Heart left ventricle (tissue), 16 donors: ENCODE data around the gene PALLD. TPM values are rescaled to one million over a fixed set of nuclear protein-coding genes. Genes with fewer than 3 reads are reported as not detected.
A peak's percentile ranks its signal among the peaks of the same experiment; 100 is the strongest.

Source experiments
- ATAC-seq, 4 donors: fragments of 200-7000 bp; cut with Tn5 transposase; one replicate each; pipeline ENCODE4 v1.9.1; 2020 to 2022; ENCODE audit warnings: moderate library complexity in 4 of 4, mild to moderate bottlenecking in 3 of 4, moderate number of reproducible peaks in 1 of 4
- DNase-seq, 5 donors: peaks; one replicate each; pipeline ENCODE4 v3.0.0-alpha.2; 2020
- H3K27ac ChIP-seq, 12 donors: fragments of 200-600 bp; sonication (generic) in 4 of 12; one replicate each; pipeline versions ENCODE4 v1.5.0 to v1.8.0; 2016 to 2022; ENCODE audit warnings: mild to moderate bottlenecking in 2 of 12
- H3K27me3 ChIP-seq, 9 donors: fragments of 200-600 bp; sonication (generic) in 2 of 9; one replicate each; pipeline versions ENCODE4 v1.5.1 to v1.8.0; 2016 to 2022; ENCODE audit warnings: mild to moderate bottlenecking in 3 of 9
- H3K36me3 ChIP-seq, 9 donors: fragments of 200-600 bp; sonication (generic) in 2 of 9; one replicate each; pipeline versions ENCODE4 v1.5.0 to v1.8.0; 2018 to 2022; ENCODE audit warnings: mild to moderate bottlenecking in 2 of 9
- H3K4me1 ChIP-seq, 12 donors: fragments of 200-600 bp; sonication (generic) in 4 of 12; one replicate each; pipeline versions ENCODE4 v1.5.0 to v1.8.0; 2016 to 2022; ENCODE audit warnings: mild to moderate bottlenecking in 3 of 12
- H3K4me3 ChIP-seq, 12 donors: fragments of 200-600 bp; sonication (generic) in 4 of 12; one replicate each; pipeline versions ENCODE4 v1.5.0 to v1.8.0; 2017 to 2022; ENCODE audit warnings: mild to moderate bottlenecking in 9 of 12, moderate library complexity in 4 of 12
- H3K9me3 ChIP-seq, 12 donors: fragments of 200-600 bp; sonication (generic) in 4 of 12; one replicate each; pipeline versions ENCODE4 v1.5.0 to v1.8.0; 2016 to 2022; ENCODE audit warnings: mild to moderate bottlenecking in 1 of 12
- POLR2A ChIP-seq, 2 donors: fragments of 450-650 bp; IDR thresholded peaks; one replicate each; pipeline ENCODE4 v1.6.1; 2017; ENCODE audit warnings: antibody characterized with exemption in 2 of 2, mild to moderate bottlenecking in 2 of 2, moderate library complexity in 2 of 2
- WGBS, 4 donors: extraction: QIAGEN DNeasy Blood & Tissue Kit in 2 of 4; methylation state at CpG; one replicate each; pipeline versions ENCODE4 v1.1.5 to v1.1.7; 2013 to 2018; 5-methylcytosine and 5-hydroxymethylcytosine counted together
- intact Hi-C, 10 donors: fragments of 100-400 bp; cut with DNase I; formaldehyde crosslinking; loops; one replicate each; pipeline versions ENCODE4 v1.11.1 to v1.14.2; 2022
- polyA plus RNA-seq, 2 donors: library from polyadenylated mRNA; stranded (reverse); fragments of 200-250 nt; gene quantifications; one replicate each; pipeline ENCODE4 v1.2.3, GENCODE V29; 2013
- total RNA-seq, 9 donors: library from RNA; depleted of rRNA in 2 of 9; stranded (reverse); fragments of >200 nt in 2 of 9; fragmentation: NEBNext Ultra II Directional in 3 of 9; extraction: Animal tissue kit (Norgen Biotek cat#: 25700) in 3 of 9; gene quantifications; one replicate each; pipeline versions ENCODE4 v1.1.0 to v1.2.4, GENCODE V29; 2016 to 2023
- TF ChIP-seq, protein P1 (sequence below), 12 donors: fragments of 200-600 bp; sonication (generic) in 4 of 12; IDR thresholded peaks; one replicate each; pipeline versions ENCODE4 v1.5.0 to v1.8.0; 2018 to 2022; ENCODE audit warnings: antibody characterized with exemption in 12 of 12, mild to moderate bottlenecking in 5 of 12
- donor health status: ischemic (EF 13 %, LVEDD 7.1; RV severe dilation, severe dysfunction).
- donor health status: healthy with polysubstance abuse.
- donor health status: DM: no; HTN: yes; CAD: no.
- donor health status: DM: no; HTN: no; CAD: no.
- donor health status: ischemic (EF 25% LVEDD 6.9; RV normal size, moderate dysfunction).
- donor health status: ischemic (EF 25% LVEDD 5.7; RV mildly dilated, moderate dysfunction).
- donor health status: healthy.
- donor health status: DM: yes; HTN: yes; CAD: no.
- donor health status: ischemic (EF 35%, LVEDD 5.7; RV mildly dilated, moderate dysfunction).
- donor health status: nonischemic (EF 11% LVEDD 7.7; RV severe dilation, severe dysfunction).
- donor health status: DM: yes; HTN: yes; CAD: no.
- donor health status: PGD.
- donor health status: ischemic (EF 29% LVEDD 5.4; RV normal size, mild dysfunction).
- donor health status: nonischemic (EF 23%, LVEDD 6.1; RV moderate dilation, normal function).

PALLD gene
- total and polyA plus RNA-seq, 11 donors = 193 to 1,428 (median 1,015) TPM

DNA sequence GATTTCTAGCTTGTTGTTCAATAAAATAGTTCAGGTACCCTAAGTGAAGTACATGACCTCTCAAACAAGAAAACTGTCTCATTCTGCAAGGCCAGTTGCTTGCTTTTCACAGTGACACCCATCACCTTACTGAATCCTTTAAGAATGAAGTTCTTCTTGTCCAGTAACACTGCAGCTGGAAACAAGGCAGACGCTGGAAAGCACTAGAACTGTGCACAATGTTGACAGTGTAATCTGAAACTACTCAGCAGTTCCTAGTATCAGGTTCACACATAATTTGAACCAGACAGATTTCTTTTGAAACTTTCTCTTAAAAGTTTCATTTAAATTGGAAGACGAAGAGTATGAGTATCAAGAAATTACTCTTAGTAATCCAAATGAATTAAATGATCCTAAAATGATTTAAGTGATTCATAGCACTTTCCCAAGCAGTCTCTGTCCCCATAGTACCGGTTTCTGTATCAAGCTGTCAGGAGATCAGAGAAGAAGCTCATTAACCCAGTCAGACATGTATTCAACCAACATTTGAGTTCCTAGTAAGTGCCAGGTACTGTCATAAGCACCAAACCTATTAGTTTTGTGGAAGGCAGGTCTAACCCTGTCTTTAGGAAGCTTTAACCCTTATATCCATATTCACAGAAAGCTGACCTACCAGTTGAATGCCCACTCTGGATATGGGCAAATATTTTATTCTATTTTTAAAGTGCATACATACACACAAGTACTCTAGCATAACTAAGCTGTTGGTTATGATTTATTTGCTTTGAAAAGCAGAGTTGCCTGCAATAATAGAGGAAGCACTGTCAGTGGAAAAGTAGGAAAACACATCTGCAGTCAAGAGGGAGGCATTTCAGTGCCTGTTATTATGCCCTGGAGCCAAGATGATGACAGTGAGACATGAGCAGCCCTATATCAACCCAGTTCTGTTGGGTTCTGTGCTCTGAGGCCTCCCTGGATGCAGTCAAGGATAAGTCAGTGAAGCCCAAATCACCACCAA is 63.6 kb downstream of the PALLD start:
- intact Hi-C loops = no loop called here
- H3K27ac ChIP-seq = peak overlapping the region in 8 of 12 donors; percentile 6 to 39 (median 21)
- WGBS, 4 donors = 42 to 55% (median 52%) methylated on average over 3 of the region's 3 CpGs
- no peak overlapping the region for H3K4me3 ChIP-seq
- no peaks in the 10 kb centered on the region for H3K27me3 ChIP-seq
- DNase-seq (no peak), ATAC-seq (peak in 3 of 4 donors; percentile 42 to 55 (median 51))
- H3K4me1 ChIP-seq = peaks cover 0 to 71% (median 25%) of the 10 kb centered on the region in 12 donors
- no peaks in the 10 kb centered on the region for H3K9me3 ChIP-seq
- no peaks in the 10 kb centered on the region for H3K36me3 ChIP-seq
- TF ChIP-seq, protein P1, sequence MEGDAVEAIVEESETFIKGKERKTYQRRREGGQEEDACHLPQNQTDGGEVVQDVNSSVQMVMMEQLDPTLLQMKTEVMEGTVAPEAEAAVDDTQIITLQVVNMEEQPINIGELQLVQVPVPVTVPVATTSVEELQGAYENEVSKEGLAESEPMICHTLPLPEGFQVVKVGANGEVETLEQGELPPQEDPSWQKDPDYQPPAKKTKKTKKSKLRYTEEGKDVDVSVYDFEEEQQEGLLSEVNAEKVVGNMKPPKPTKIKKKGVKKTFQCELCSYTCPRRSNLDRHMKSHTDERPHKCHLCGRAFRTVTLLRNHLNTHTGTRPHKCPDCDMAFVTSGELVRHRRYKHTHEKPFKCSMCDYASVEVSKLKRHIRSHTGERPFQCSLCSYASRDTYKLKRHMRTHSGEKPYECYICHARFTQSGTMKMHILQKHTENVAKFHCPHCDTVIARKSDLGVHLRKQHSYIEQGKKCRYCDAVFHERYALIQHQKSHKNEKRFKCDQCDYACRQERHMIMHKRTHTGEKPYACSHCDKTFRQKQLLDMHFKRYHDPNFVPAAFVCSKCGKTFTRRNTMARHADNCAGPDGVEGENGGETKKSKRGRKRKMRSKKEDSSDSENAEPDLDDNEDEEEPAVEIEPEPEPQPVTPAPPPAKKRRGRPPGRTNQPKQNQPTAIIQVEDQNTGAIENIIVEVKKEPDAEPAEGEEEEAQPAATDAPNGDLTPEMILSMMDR (IDR thresholded peaks at IDR 0.05) = no peak
- no peak for TF ChIP-seq POLR2A (IDR thresholded peaks at IDR 0.05)

DNA sequence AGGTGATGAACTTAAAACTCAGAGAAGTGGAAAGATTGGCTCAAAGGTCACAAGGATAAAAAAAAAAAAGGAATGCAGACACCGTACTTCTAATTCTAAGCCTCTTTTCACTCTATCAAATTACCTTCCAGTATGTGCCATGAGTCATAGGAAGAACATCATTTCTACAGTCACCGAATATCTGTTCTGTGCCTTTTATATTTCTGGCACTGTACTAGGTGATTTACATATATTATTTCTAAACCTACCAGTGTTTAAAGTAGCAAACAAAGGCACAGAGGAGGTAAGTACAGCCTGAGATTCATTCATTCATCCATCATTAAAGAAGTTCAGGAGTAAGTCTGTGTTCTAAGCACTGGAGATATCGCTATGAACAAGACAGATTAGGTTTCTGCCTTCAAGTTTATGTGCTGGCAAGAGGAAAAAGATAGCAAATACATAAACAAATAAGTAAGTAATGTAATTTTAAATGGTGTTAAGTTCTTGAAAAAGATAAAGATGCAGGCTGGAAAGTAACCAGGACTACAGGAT is 65.3 kb downstream of the PALLD start:
- 51 to 59% (median 56%) methylated on average over 3 of the region's 3 CpGs for WGBS, 4 donors
- ATAC-seq = peak in 1 of 4 donors; percentile 30
- peaks cover 0 to 75% (median 25%) of the 10 kb centered on the region in 12 donors for H3K4me1 ChIP-seq

DNA sequence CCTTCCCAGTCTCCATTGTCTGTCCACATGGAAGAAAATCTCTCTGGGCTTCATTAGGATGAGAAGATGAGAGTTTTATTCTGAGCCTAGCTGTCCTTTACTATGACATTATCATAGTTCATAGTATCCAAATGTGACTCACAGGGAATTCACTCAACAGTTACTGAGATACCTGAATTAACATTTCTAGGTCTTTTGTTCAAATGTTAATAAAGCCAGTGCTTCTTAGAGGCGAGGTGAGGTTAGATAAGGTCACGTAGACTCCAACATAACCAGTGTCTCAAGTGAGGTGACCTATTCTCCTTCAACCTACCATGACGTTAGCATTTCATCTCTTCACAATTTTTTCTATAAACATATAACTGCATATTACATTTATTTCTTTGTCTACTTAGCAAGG is 67.2 kb downstream of the PALLD start:
- Histone ChIP-seq H3K27me3 (no peaks in the 10 kb centered on the region), H3K9me3 (no peaks in the 10 kb centered on the region), H3K36me3 (no peaks in the 10 kb centered on the region), H3K27ac (peak overlapping the region in 2 of 12 donors; percentile 2 to 35), H3K4me1 (peaks cover 0 to 62% (median 19%) of the 10 kb centered on the region in 12 donors), H3K4me3 (no peak overlapping the region)
- TF ChIP-seq, protein P1 (IDR thresholded peaks at IDR 0.05) = no peak
- TF ChIP-seq POLR2A (IDR thresholded peaks at IDR 0.05) = no peak
- no peak for DNase-seq
- WGBS, 4 donors = 63 to 79% (median 73%) methylated on average over 3 of the region's 3 CpGs
- ATAC-seq = peak in 1 of 4 donors; percentile 5
- intact Hi-C loops = no loop called here

More for the DNA sequence above, 65.3 kb downstream of the PALLD start:
- Histone ChIP-seq H3K9me3 (no peaks in the 10 kb centered on the region), H3K27ac (peak overlapping the region in 2 of 12 donors; percentile 12 to 46), H3K36me3 (no peaks in the 10 kb centered on the region), H3K27me3 (no peaks in the 10 kb centered on the region), H3K4me3 (no peak overlapping the region)
- TF ChIP-seq, protein P1 (IDR thresholded peaks at IDR 0.05) = no peak
- no peak for TF ChIP-seq POLR2A (IDR thresholded peaks at IDR 0.05)
- intact Hi-C loops = no loop called here
- no peak for DNase-seq

DNA sequence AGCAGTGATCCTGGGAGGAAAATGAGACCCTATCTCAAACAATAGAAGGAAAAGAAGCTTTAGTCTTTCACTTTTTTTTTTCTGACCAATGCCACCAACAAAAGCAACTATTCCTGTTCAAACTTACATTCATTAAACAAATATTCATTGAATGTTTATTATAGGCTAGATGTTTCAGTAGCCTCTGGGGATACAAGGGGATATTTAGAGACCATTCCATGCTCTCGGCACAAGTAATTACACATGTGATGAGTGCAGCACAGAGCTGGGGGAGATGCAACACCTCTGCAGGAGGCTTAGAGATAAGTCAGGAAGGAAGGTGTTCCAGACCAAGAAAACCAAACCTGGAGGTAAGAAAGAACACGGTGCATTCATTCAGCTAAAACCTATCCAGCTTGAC is 68.3 kb downstream of the PALLD start:
- Histone ChIP-seq H3K9me3 (no peaks in the 10 kb centered on the region), H3K4me1 (peaks cover 0 to 60% (median 20%) of the 10 kb centered on the region in 12 donors), H3K27me3 (no peaks in the 10 kb centered on the region), H3K4me3 (no peak overlapping the region), H3K27ac (peak overlapping the region in 2 of 12 donors; percentile 12 to 29), H3K36me3 (no peaks in the 10 kb centered on the region)
- 25 to 48% (median 37%) methylated on average over 2 of the region's 2 CpGs for WGBS, 4 donors
- no peak for TF ChIP-seq POLR2A (IDR thresholded peaks at IDR 0.05)
- TF ChIP-seq, protein P1 (IDR thresholded peaks at IDR 0.05) = no peak
- DNase-seq (no peak), ATAC-seq (no peak)
- intact Hi-C loops = no loop called here
